Peyer's patch (tissue), 4 donors: Measurements from ENCODE around the gene HSP90B1. TPM values are rescaled to one million over a fixed set of nuclear protein-coding genes. Genes with fewer than 3 reads are reported as not detected.

Source experiments
- DNase-seq, 3 donors: peaks; one replicate each; pipeline ENCODE4 v3.0.0-alpha.2; 2017 to 2019
- H3K27ac ChIP-seq, 4 donors: fragments of 200-600 bp; sonication (generic); one replicate each; pipeline ENCODE4 v1.5.1; 2016 to 2019
- H3K27me3 ChIP-seq, 2 donors: fragments of 200-600 bp; sonication (generic); one replicate each; pipeline ENCODE4 v1.5.1; 2019
- H3K36me3 ChIP-seq, 3 donors: fragments of 200-600 bp; sonication (generic); one replicate each; pipeline ENCODE4 v1.5.1; 2016 to 2019
- H3K4me1 ChIP-seq, 4 donors: fragments of 200-600 bp; sonication (generic); one replicate each; pipeline ENCODE4 v1.5.1; 2016 to 2019
- H3K4me3 ChIP-seq, 4 donors: fragments of 200-600 bp; sonication (generic); 1 replicate in 3 of 4; 2 replicates in 1 of 4; pipeline ENCODE4 v1.5.1; 2016 to 2019; ENCODE audit warnings: mild to moderate bottlenecking in 1 of 4
- H3K9me3 ChIP-seq, 4 donors: fragments of 200-600 bp; sonication (generic); one replicate each; pipeline ENCODE4 v1.5.1; 2016 to 2019; ENCODE audit warnings: mild to moderate bottlenecking in 1 of 4
- CTCF ChIP-seq, 6 experiments: fragments of 450-650 bp in 4 of 6; fragments of 200-600 bp in 2 of 6; sonication (generic) in 1 of 6; IDR thresholded peaks; one replicate each; pipeline ENCODE4 v1.5.1; 2017 to 2019; ENCODE audit warnings: antibody characterized with exemption in 6 of 6, mild to moderate bottlenecking in 3 of 6, moderate library complexity in 1 of 6
- POLR2A ChIP-seq, 2 donors: fragments of 450-650 bp; IDR thresholded peaks; one replicate each; pipeline ENCODE4 v1.5.1; 2017; ENCODE audit warnings: antibody characterized with exemption in 2 of 2, mild to moderate bottlenecking in 2 of 2, moderate library complexity in 2 of 2
- total RNA-seq, 4 donors: library from RNA; depleted of rRNA; stranded (reverse); fragments of >200 nt; gene quantifications; one replicate each; pipeline ENCODE4 v1.1.0, GENCODE V29; 2016

HSP90B1 gene
- total RNA-seq, 4 donors from 2014 or later, result 197 to 655 (median 335) TPM

- Histone ChIP-seq H3K4me3 (peak overlapping the region; percentile 56 to 84 (median 70)), H3K36me3 (peaks cover 0 to 20% (median 0%) of the 10 kb centered on the region in 3 donors), H3K27ac (peak overlapping the region; percentile 90 to 97 (median 96)), H3K4me1 (peaks cover 0 to 29% (median 11%) of the 10 kb centered on the region in 4 donors), H3K27me3 (no peaks in the 10 kb centered on the region), H3K9me3 (no peaks in the 10 kb centered on the region)
- TF ChIP-seq POLR2A (IDR thresholded peaks at IDR 0.05) (no peak), CTCF (IDR thresholded peaks at IDR 0.05) (no peak)
- no peak for DNase-seq
These were observed 501 bp upstream of the HSP90B1 start for GRCh38 chr12:103929784-103930033.

DNA sequence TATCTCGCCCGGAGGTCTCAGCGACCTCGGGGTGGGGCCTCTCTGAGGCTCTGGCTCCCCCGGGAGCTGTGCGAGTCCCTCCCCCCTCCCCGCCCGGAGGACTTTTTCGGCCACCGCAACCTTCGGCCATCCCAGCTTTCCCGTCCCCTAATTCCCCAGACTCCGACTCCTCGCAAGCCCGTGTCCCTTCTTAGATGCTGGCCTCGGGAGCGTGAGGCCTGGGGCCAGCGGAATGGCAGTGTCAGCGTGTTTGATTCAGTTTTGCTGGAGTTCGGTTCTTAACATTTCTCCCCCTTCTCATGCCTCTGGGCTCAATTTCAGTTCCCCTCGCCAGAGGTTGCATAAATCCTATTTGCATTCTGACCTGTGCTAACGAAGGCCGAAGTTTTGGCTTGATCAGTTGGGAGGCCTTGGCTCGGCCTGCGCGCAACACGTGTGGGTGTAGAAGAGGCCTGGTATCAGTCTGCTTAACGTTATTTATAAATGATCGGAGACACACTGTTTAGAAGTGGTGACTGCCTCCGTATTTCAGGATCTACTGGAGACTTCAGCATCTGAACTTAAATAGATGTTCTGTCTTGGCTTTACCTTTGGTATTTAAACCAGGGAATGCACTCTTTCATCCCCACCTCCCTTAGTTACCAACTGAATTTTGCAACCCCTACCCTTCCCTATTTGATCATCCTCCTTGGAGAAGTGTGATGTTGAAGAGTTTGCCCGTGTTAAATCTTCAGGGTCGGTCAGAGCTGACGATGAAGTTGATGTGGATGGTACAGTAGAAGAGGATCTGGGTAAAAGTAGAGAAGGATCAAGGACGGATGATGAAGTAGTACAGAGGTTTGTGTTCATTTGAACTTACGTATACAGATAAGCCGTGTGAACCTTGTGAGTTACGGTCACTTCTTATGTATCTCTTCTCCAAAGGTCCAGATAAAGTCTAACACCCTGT lies 851 bp downstream of the HSP90B1 start:
- H3K36me3 ChIP-seq, result peaks cover 0 to 32% (median 0%) of the 10 kb centered on the region in 3 donors
- H3K27ac ChIP-seq, result peak overlapping the region; percentile 89 to 97 (median 94)
- peaks cover 0 to 40% (median 11%) of the 10 kb centered on the region in 4 donors for H3K4me1 ChIP-seq
- H3K4me3 ChIP-seq, result peak overlapping the region; percentile 80 to 89 (median 84)
- H3K9me3 ChIP-seq, result no peaks in the 10 kb centered on the region
- no peaks in the 10 kb centered on the region for H3K27me3 ChIP-seq
- DNase-seq, result peak; percentile 28 to 60 (median 57)
- no peak for TF ChIP-seq POLR2A (IDR thresholded peaks at IDR 0.05)
- TF ChIP-seq CTCF (IDR thresholded peaks at IDR 0.05), result no peak

DNA sequence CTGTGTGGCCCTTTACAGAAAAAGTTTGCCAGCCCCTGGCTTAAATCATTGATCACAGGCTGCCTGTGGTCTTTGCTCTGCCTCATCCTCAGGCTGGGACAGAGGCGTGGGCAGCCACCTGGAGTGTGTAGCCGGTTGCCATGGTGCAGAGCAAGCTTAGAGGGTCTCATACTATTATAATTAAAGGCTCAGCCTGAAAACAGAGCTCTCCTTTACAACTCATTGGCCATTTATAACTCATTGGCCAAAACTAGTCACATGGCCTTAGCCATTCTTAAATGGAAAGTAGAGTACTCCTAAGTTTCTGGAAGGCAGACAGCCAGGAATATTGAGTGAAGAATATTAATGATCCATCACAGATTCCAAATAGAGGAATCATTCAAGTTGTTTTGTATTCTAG lies 3.0 kb downstream of the HSP90B1 start:
- Histone ChIP-seq H3K36me3 (peaks cover 0 to 54% (median 0%) of the 10 kb centered on the region in 3 donors), H3K4me1 (peaks cover 0 to 40% (median 9%) of the 10 kb centered on the region in 4 donors), H3K4me3 (no peak overlapping the region), H3K9me3 (no peaks in the 10 kb centered on the region), H3K27ac (no peak overlapping the region), H3K27me3 (no peaks in the 10 kb centered on the region)
- TF ChIP-seq CTCF (IDR thresholded peaks at IDR 0.05) (no peak), POLR2A (IDR thresholded peaks at IDR 0.05) (no peak)
- DNase-seq, result no peak

GRCh38 chr12:103936679-103937078 lies 6.5 kb downstream of the HSP90B1 start:
- no peak for DNase-seq
- peaks cover 3 to 89% (median 4%) of the 10 kb centered on the region in 3 donors for H3K36me3 ChIP-seq
- peaks cover 0 to 35% (median 8%) of the 10 kb centered on the region in 4 donors for H3K4me1 ChIP-seq
- TF ChIP-seq POLR2A (IDR thresholded peaks at IDR 0.05), result no peak
- no peak for TF ChIP-seq CTCF (IDR thresholded peaks at IDR 0.05)
- H3K27me3 ChIP-seq, result no peaks in the 10 kb centered on the region
- H3K9me3 ChIP-seq, result no peaks in the 10 kb centered on the region
- H3K27ac ChIP-seq, result no peak overlapping the region
- H3K4me3 ChIP-seq, result no peak overlapping the region

DNA sequence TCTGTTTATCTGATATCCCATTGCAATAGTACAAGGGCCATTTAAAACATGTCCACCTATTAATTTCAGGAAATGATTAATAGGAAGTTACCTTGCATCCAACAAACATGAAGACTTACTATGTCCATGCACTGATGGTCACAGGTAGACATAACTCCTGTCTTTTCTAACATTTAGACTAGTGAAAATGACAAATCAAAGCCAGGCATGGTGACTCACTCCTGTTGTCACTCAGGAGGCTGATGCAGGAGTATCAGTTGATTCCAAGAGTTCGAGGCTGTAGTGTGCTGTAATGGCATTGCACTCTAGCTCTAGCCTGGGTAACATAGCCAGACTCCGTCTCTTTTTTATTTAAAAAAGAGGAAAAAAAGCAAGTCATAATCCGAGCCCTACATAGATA lies 14.8 kb downstream of the HSP90B1 start:
- TF ChIP-seq CTCF (IDR thresholded peaks at IDR 0.05) (no peak), POLR2A (IDR thresholded peaks at IDR 0.05) (no peak)
- H3K4me1 ChIP-seq, result no peaks in the 10 kb centered on the region
- no peaks in the 10 kb centered on the region for H3K9me3 ChIP-seq
- H3K27me3 ChIP-seq, result no peaks in the 10 kb centered on the region
- no peak for DNase-seq
- H3K36me3 ChIP-seq, result peaks cover 0 to 97% (median 7%) of the 10 kb centered on the region in 3 donors
- no peak overlapping the region for H3K27ac ChIP-seq
- H3K4me3 ChIP-seq, result no peak overlapping the region
